Amygdala (tissue), 56 donors: ENCODE data around the gene SPOP.
"Not testable (repeated sequence)": the region's sequence is repeated elsewhere in the genome, so short reads cannot be mapped to it uniquely, and the experiment has no call there.

Experiments used
- DNase-seq, 56 donors: peaks; one replicate each; lab custom pipeline; 2025; lab: John Stamatoyannopoulos, UW

Gene SPOP

DNA sequence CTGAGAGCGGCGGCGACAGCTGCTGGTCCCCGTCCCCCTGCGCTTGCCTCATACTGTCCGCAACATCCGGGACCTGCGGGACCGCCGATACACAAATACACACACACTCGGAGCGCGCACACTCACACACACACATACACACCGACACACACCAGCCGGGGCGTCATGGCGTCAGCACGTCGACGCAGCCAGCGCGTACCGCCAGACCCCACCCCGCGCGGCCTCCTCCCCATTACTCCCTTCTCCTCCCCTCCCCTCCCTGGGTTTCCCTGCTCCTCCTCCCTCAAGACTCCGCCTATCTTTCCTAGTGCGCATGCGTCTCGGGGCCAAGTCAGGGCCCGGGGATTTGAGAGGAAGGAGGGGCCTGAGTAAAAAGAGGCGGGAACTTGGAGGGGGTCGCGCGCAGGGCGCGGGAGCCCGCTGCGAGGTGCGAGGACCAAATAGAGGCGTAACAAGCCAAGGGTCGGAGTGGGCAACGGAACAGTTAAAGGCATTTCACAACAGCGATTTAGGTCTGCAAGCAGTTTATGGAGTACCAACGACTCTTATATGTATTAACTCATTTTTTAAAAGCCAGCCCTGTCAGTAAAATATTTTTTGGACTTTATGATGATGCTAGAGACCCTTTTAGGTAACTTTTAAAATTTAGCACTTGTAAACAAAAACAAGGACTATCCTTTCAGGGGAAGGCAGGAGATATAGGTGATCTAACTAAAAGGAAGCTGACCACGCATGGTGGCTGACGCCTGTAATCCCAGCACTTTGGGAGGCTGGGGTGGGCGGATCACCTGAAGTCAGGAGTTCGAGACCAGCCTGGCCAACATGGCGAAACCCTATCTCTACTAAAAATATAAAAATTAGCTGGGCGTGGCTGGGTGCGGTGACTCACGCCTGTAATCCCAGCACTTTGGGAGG, at the start of gene SPOP:
SPOP (minus strand) TSS at position 165 of the 915 bp plus-strand sequence. CDS start 55,287 bp downstream, outside the sequence.
- peak; percentile 82 to 99 (median 98) for DNase-seq

DNA sequence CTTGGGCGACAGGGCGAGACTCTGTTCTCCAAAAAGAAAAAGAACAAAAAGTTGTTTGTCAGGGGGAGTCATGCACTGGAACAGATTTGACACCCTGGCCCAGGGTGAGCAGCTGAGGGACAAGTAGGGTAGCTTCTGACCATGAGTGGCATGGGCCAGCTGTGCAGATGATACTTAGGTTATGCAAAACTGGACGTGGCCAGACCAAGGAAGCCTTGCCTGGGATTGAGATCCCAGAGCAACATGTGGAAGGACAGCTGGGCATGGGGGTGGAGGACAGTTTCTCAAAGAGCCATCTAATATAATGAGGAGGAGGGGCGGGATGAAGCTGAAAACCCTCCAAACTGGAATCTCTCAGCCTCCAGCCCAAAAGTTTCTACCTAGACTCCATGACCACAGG, 49.5 kb upstream of the SPOP start:
- DNase-seq = no peak

DNA sequence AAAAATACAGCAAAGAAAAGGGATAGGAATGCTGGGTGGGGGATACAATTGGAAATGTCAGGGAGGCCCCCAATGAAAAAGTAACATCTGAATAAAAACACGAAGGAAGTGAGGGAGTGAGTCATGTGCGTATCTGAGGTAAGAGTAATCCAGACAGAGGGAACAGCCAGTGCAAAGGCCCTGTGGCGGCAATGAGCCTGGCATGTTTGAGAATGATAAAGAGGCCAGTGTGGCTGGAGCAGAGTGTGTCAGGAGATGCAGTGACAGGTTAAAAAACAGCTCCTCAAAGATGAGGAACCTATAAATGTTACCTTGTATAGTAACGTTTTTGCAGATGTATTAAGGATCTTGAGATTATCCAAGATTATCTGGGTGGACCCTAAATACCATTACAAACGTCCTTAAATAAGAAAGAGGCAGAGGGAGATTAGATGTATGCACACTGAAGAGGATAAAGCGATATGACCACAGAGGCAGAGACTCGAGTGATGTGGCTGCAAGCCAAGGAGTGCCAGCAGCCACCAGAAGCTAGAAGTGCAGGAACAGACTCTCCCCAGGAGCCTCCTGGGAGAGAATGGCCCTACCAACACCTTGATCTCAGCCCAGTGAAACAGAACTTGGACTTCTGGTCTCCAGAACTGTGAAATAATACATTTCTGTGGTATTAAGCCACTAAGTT, 47.7 kb upstream of the SPOP start:
- no peak for DNase-seq

DNA sequence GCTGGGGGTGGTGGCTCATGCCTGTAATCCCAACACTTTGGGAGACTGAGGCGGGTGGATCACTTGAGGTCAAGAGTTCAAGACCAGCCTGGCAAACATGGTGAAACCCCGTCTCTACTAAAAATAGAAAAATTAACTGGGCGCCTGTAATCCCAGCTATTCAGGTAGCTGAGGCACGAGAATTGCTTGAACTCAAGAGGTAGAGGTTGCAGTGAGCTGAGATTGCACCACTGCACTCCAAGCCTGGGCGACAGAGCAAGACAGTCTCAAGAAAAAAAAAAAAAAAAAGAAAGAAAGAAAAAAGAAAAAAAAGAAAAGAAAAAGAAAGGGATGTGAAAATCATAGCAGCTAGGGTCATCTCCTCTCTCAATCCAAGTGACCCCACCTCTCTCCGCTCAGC, 46.7 kb upstream of the SPOP start:
- DNase-seq = not testable (repeated sequence)

DNA sequence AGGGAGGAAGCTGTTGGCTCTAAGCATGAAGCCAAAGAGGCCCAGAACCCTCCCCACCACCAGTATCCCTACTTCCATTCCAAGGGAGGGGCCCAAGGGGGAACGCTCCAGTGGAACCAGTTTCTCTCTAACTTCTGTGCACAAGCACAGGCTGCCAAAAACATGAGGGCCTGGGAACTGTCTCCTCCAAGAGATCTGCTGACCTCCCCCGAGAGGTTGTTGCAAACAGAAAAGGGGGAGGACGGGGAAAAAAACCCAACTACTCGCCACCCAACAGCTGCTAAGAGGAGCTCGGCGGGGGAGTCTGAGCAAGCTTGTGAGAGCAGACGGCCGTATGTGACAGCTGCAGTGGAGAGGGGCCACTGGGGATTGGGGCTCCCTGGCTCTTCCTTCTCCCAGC, 45.5 kb upstream of the SPOP start:
- DNase-seq = peak in 3 of 56 donors; percentile 5 to 31 (median 10)

DNA sequence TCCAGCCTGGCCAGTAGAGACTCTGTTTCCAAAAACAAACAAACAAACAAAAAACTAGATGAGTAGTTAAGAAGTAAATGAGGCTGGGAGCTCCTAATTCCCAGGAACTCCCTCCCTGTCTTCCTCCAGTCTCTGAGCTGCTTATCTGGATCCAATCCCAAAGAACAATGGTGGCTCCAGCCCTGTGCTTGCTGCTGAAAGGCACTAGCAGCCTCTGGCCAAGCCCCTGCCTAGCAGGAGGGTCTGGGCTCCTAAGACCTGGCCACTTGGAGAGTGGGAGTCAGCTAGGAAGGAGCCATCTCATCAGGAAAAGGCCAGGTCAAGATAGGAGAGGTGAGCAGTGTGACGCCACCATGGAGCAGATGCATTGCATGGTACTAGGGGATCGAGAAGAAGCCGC, 44.2 kb upstream of the SPOP start:
- no peak for DNase-seq

DNA sequence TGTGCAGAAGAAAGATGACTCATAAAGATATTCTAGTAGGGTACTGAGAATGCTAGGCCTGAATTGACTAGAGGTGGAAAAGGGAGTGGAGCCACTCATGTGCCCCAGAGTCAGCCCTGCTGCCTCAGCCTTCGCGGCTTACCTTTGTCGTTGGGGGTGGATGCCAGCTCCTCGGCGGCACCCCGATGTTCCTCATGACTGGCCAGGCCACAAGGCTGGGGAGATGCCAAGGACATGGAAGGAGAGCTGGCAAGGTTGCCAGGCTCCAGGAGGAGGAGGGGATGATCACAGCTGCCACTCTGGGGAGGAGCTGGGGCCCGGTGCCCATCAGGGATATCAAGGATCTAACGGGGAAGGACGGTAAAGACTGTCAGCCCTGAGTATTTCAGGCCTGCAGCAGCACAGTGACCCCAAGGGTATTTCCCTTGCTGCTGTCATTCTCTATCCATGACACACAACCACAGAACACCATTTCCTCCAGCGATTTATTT, 39.5 kb upstream of the SPOP start:
- DNase-seq = peak in 1 of 56 donors; percentile 30

DNA sequence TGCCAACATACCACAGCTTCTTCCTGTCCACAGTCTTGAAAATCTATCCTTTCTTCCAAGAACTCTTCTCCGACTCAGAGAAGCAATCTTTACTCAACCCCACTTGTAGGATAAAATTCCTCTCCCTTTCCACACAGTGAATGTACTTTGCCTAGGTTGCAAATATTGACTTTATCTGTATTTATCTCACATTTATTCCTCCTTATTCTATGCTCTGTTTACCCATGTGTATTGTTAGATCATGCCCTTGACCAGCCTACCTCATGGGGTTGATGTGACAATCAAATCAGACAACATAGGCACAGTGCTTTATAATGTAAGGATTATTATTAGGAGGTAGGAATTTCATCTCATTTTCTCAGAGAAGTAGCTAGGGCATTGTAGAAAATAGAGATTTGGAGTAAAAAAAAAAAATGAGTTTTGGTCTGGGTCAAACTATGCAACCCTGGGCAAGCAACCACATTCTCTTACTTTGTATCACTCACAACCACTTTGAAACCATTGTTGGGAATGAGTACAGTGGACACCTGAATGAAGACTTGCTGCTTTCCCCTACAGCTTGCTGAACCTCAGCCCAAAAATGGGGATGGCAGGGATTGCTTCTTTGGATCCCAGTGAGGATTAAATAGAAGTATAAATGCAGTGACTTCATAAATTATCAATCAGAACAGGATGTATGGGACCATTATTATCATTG, 38.9 kb upstream of the SPOP start:
- no peak for DNase-seq

DNA sequence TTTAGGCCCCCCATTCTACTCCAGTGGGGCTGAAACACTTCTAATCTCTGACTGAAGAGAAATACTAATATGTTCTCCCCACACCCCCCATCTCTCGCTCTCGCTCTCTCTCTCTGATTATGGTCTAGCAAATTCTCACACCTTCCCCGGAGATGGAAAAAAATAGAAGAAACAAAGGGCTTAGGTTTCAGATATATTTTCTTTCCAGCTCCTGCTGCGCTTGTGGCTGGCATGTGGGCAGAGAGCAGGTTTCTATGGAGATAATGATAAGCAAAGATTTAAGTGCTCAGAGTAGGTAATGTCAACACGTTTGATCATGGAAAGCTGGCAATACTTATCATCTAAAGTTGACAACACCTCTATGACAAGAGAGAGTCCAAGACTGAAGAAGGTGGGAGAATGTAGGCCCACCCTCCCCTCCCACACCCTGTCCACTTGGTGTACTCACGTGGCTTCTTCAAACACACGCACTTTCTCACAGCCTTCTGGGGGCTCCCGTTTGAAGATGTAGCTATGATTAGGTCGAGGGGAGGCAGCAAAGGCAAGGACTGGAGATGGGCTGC, 37.9 kb upstream of the SPOP start:
- peak in 5 of 56 donors; percentile 6 to 69 (median 24) for DNase-seq

DNA sequence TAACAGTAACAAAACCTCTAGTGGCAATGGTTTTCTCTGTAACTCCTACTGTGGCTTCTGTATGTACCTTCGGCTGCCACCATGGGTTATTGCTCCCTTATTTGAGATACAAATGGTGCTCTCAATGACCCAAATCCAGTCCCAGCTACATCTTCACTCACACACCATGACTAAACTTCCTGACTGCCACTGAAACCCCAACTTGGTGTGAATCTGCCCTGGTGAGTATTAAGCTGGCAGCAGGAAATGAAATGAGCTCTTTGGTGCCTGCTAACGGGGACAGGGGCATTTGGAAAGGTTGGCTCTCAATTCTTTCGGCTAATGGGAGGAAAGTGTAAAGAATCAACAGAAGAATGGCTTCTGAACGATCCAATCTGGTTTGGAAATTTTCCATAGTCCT, 37.3 kb upstream of the SPOP start:
- DNase-seq = no peak

DNA sequence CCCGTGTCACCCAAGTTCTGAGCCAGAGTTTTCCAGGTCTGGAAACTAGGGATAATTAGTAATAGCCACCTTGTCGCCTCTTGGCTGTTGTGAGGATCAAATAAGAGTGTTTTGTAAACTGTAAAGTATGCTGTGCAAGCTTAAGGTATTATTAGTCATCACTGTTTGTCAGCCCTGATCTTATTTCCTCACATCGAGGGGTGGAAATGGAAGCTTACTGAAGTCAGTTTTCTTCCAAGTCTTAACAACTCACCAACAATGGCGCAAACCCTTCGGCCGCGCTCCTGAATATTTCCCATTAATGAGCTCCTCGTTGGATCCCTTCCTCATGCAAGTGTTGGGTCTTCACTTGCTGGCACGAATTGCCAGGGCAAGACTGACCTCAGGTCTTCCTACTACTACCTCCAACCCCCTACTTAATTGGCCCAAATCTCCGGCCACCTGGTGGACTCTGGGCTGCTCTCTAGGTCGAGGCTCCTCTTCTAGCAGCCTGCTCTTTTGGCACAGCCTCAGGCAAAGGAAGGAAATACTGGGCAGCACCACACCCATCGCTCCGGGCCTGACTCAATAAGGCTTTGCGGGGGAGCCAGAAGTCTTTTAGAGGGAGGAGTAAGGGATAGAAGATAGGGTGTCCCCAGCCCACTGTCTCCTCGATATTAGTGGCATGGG, 30.8 kb upstream of the SPOP start:
- peak in 1 of 56 donors; percentile 2 for DNase-seq

DNA sequence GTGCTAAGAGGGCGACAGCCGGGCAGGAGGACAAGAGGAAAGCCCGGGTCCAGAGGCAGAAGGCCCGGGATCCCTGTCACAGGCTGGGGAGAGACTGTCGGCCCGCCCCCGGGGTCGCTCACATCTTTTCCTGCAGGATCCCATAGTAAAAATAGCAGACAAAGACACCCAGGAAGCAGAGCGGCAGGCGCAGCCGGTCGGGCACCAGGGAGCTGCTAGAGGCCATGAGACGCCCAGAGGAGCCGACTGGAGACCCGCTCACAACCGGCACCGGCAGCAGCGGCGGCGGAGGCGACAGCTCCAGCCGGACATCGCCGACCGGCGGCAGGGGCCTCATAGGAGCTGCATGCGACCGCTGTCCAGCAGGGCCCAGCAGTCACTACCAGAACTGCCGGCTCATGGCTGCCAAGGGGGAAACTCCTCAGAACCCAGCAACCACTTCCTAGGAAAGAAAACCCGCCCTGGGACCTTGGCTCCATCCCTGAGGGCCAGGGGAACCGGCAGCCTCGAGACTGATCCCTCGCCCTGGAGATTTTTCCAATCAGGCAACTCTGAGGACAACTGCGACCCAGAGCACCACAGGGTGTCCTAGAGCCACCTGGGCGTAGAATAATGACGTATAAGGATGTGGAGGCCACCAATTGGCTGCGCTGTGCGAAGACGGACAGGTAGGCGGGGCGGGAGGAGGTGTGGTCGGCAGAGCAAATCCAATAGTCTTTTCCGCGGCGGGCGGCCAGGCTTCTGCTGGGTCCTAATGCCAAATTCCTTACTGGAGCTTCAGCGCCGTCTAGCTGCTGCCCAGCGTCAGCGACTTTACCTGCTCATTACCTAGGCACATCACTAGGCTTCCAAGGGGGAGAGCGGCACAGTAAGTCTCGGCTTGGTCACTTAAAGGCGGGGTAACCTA, 30.0 kb upstream of the SPOP start, which contains the start of gene SLC35B1:
SLC35B1 (minus strand) TSS at position 357 of the 907 bp plus-strand sequence; CDS start at position 226, 131 bp downstream.
- DNase-seq = peak; percentile 73 to 100 (median 97)

DNA sequence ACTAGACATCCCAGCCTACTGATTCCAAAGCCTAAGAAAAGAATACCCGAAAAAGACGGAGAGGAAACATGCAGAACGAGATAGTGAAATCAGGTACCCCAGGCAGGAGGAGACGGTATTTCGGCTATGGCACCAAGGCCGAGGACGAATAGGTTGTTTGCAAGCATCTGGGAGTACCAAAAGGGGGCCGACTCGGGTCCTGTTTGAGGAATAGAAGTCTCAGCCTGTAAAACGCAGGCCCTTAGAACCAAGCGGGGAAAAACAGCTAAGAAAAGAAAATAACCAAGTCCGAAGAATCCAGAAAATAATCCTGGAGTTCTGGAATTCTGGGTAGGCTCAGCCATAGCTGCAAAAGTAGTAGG, 29.3 kb upstream of the SPOP start:
- DNase-seq = no peak

DNA sequence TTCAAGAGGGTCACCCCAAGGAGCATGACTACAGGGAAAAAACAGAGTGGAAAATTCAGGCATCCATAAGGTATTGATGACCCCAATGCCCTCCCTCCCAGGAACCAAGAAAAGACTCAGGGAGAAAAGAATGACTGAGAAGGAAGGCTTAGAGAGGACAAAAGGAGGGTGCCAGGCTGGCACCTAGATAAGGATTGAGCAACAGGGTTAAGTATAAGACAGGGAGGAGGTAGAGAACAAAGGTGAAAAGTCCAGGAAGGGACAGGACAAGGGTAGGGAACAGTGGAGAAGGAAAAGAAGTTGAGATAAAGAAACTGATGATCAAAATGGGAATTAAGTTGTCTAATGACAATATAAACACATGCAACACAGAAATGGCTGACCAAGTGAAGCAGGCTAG, 27.4 kb upstream of the SPOP start:
- DNase-seq = no peak

DNA sequence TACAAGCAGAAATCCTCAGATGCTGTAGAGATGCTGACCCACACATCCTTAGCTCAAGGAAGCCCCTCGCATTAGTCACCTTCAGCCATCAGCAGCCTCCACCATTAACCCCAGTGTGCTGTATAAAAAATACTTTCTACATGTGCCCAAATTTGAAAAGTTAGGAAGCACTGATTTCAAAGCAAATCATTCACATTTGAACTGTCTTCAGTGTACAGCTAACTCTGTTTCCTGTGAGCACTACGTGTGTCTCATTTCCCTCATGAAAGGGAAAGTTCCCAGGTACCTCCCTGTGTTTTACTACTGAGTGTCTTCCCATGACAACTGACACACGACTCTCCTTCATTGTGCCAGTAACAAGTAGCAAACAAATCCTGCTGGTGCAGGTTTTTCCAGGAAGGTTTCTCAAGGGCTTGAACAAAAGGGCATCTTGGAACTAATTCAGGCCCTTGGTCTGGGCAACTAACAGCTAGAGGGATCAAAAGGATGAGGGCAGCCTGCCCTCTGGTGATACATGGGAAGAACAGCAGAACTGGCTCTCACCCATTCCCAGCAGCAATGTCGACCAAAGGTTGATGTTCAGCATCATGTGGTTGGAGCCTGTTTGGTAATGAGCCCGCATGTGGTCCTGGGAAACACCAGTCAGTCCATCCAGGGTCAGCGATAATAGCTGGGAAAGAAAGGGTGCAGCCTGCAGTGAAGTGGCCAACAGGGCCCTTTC, 25.8 kb upstream of the SPOP start:
- peak in 23 of 56 donors; percentile 6 to 67 (median 28) for DNase-seq

DNA sequence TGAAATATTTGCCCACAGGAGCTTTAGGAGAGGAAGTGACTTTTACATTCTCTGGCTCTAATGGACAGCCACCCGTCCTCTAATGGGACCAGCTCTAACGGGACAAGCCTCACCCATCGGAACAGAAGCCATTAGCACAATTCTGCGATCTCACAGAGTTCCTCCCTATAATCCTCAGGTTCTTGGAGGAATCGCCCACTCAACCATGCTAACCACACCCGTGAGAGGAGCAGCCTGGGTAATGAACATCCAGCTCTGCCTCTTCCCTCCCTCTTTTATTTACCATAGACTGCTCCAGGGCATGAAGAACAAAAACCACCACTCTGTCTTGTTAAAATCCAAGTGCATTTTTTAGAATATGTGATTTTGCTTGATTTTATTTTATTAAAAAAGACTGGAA, 23.1 kb upstream of the SPOP start:
- DNase-seq = no peak

DNA sequence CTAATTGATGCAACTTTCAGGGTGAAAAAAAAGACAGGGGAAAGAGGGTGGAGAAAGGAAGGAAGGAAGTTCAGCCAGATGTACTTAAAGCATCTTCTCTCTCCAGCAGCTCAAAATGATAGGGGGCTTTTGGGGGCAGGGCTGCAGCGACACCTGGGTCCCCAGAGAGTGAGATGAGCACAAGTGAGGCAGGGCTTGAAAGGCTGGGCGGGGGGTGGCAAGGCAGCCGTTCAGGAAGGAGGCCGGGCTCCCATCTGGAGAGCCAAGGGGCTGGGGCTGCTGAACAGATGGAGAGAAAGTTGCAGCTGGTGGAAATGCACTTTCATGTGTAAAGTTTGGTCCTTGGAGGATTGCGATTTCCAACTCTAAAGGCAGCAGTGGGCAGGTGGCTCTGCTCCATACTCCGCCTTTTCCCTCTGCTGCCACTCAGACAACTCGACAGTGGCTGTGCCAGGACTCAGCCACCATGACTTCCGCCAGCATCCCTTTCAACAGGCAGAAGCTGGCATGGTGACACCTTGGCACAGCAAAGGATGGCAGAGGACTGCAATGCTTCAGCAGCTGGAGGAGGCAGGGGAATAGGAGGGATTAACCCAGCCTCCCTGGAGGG, 22.2 kb upstream of the SPOP start:
- peak in 3 of 56 donors; percentile 14 to 28 (median 26) for DNase-seq

DNA sequence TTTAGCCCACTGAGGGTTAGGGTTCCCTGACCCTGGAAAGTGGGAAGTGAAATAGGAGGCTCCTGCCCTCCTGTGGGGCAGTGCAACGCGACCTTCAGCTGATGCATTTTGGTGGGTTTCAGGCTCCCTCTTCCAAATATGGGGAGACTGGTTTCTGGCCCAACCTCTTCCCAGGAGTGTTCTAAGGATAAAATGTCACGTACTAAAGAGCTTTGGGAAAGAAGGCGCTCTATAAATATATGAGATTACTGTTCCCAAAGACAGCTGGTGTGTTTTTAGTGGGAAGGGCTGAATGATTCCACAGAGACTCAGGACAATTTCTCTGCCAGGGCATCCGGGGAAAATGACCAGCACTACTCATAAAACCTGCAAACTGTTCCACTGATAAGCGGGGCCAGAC, 20.1 kb upstream of the SPOP start:
- no peak for DNase-seq
